LNCaP clone FGC (cell line): ENCODE results near the gene SP8.
A peak's percentile ranks its signal among the peaks of the same experiment; 100 is the strongest.

Source experiments
- DNase-seq: peaks from one replicate; pipeline ENCODE4 v3.0.0-alpha.2; 2011; ENCODE audit warnings: low read depth
- H3K4me3 ChIP-seq: 2 replicates; pipeline ENCODE4 v1.5.1; 2011; ENCODE audit warnings: mild to moderate bottlenecking, low read depth, low read length, control low read depth
- TF ChIP-seq, protein P1 (sequence below): IDR thresholded peaks from 2 replicates; pipeline ENCODE4 v1.5.1; 2012; ENCODE audit warnings: mild to moderate bottlenecking; ENCODE audit not compliant: control insufficient read depth, insufficient read depth; ENCODE audit errors: extremely low read depth

SP8 gene

DNA sequence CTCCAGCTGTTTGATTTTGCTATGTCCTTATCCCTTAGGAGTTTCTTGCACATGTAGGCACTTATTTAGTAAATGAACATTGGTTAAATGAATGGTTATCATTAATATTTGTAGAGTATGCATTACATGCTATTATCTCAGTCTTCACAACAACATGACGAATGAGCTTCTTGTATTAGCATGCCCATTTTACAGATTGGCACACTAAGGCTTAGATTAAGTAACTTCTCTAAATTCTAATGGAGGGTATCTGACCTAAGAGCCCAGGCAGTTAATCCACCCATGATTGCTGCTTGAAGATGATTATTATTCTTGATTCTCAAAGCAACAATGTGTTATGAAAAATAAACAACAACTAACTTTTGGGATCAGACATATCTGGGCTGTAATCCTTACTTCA, 32.7 kb downstream of the SP8 start:
- no peak overlapping the region for H3K4me3 ChIP-seq
- no peak for DNase-seq
- TF ChIP-seq, protein P1, sequence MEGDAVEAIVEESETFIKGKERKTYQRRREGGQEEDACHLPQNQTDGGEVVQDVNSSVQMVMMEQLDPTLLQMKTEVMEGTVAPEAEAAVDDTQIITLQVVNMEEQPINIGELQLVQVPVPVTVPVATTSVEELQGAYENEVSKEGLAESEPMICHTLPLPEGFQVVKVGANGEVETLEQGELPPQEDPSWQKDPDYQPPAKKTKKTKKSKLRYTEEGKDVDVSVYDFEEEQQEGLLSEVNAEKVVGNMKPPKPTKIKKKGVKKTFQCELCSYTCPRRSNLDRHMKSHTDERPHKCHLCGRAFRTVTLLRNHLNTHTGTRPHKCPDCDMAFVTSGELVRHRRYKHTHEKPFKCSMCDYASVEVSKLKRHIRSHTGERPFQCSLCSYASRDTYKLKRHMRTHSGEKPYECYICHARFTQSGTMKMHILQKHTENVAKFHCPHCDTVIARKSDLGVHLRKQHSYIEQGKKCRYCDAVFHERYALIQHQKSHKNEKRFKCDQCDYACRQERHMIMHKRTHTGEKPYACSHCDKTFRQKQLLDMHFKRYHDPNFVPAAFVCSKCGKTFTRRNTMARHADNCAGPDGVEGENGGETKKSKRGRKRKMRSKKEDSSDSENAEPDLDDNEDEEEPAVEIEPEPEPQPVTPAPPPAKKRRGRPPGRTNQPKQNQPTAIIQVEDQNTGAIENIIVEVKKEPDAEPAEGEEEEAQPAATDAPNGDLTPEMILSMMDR, result no peak

GRCh38 chr7:20749906-20750305, 36.8 kb downstream of the SP8 start:
- no peak for DNase-seq
- TF ChIP-seq, protein P1, result no peak
- H3K4me3 ChIP-seq, result no peak overlapping the region

DNA sequence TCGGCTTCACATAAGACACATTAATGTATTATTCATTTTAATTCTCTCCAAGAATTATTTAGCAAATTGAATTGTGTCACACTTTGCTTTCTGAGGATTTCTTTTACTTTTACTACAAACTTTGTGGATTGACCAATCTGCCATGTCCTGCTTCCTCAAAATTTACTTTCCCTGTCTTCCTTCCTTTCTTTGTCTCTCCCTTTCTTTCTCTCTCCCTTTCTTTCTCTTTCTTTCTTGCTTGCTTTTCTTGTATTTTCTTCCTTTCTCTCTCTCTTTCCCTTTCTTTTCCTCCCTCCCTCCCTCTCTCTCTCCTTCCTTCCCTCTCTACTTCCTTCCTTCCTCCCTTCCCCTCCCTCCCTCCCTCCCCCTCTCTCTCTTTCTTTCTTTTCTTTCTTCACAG, 37.8 kb downstream of the SP8 start:
- TF ChIP-seq, protein P1, result no peak
- no peak for DNase-seq
- H3K4me3 ChIP-seq, result no peak overlapping the region

- no peak for DNase-seq
- TF ChIP-seq, protein P1, result no peak
- no peak overlapping the region for H3K4me3 ChIP-seq
Measured at GRCh38 chr7:20747001-20747400, 39.7 kb downstream of the SP8 start.

DNA sequence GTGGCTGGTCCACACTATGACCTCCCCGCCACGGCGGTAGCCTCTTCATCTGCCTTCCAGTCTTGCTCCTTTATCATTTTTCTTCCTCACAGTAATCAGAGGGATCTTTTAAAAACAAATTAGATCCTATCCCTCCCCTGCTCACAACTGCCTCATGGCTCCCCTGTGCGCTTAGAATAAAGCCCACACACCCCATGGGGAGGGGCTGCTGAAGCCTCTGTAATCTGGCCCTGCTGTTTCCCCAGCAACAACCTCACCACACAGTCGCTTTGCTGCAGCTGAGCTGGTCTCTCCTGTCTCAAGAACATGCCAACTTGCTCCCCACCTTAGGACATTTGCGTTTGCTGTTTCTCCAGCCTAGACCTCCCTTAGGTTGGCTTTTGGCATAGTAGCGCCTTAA, 41.0 kb downstream of the SP8 start:
- H3K4me3 ChIP-seq, result no peak overlapping the region
- TF ChIP-seq, protein P1, result no peak
- DNase-seq, result no peak

DNA sequence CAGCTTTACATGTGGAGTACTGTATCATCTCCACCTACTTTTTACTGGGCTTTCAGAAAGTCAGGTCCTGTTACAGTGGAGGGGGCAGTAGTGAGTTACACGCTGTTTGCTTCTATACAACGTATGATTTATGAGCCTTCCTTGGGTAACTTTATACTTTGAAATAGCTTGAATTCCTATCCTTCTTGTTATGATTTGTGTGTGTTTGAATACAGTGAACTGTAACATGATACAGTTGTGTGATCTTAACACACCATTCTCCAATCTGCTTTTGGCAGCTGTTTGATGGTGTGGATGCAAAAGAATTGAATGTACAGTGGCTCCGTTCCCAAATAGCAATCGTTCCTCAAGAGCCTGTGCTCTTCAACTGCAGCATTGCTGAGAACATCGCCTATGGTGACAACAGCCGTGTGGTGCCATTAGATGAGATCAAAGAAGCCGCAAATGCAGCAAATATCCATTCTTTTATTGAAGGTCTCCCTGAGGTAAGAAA, 41.7 kb downstream of the SP8 start:
- DNase-seq, result no peak
- TF ChIP-seq, protein P1, result peak; percentile 27; the same call in 1 of the 2 replicates
- no peak overlapping the region for H3K4me3 ChIP-seq

DNA sequence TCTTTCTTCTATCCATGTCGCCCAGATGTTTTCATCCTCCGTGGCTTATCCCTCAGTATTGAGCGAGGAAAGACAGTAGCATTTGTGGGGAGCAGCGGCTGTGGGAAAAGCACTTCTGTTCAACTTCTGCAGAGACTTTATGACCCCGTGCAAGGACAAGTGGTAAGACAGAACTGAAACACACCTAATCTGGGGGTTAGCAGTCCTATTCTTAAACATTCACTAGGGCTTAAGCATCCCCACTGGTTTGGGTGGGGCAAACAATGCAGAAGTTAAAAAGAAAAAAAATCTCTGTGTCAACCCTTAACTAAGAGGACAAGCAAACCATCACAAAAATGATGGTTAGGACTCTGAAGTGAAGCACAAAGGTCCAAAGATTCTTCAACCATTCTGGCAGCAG, 43.8 kb downstream of the SP8 start:
- no peak overlapping the region for H3K4me3 ChIP-seq
- DNase-seq, result no peak
- TF ChIP-seq, protein P1, result no peak
